HEK293 (cell line): Measurements from ENCODE around the gene NEK1.

ENCODE experiments used
- FEZF1 ChIP-seq: fragments of 450-650 bp; formaldehyde crosslinking; IDR thresholded peaks from 2 replicates; pipeline ENCODE4 v1.5.1; 2016; ENCODE audit warnings: missing biosample characterization, missing genetic modification characterization
- MYNN ChIP-seq: fragments of 450-650 bp; formaldehyde crosslinking; IDR thresholded peaks from 2 replicates; pipeline ENCODE4 v1.5.1; 2016; ENCODE audit warnings: missing biosample characterization, missing genetic modification characterization, borderline replicate concordance
- TF ChIP-seq, protein P1 (sequence below): fragments of 450-650 bp; formaldehyde crosslinking; IDR thresholded peaks from 2 replicates; pipeline ENCODE4 v1.5.1; 2016; ENCODE audit warnings: missing biosample characterization, missing genetic modification characterization

DNA sequence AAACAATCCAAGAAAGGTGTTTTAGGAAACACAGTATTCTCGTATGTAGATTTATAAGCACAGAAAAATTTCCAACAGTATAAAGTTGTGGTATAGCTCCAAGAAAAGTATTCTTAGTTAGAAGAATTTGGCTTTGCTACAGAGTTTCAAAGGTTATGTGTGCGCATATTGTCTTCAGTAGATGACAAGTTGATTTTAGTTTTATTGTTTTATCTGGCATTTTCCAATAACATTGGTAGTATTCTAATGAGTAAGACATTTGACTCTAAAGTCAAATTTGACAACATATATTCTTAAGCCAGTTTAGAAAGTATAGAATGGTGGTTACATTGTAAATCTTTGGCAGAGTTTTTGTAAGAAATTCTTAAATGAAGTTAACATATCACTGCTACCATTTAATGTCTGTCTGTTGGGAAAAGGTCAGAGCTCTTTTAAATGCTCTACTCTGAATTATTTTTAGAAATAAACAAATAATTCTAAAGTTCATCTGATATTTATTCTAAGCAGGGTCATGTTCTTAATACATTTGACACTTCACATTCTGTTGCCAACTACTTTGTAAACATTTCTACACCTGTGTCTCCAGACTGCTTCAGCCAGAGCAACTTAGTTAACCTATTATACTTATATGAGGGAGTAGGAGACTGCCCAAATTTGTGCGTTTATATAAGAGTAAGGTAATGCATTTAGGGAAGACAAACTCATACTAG lies 38.0 kb upstream of the NEK1 start:
- no peak for TF ChIP-seq FEZF1
- TF ChIP-seq MYNN (tag by site-specific recombination), result no peak
- TF ChIP-seq, protein P1, sequence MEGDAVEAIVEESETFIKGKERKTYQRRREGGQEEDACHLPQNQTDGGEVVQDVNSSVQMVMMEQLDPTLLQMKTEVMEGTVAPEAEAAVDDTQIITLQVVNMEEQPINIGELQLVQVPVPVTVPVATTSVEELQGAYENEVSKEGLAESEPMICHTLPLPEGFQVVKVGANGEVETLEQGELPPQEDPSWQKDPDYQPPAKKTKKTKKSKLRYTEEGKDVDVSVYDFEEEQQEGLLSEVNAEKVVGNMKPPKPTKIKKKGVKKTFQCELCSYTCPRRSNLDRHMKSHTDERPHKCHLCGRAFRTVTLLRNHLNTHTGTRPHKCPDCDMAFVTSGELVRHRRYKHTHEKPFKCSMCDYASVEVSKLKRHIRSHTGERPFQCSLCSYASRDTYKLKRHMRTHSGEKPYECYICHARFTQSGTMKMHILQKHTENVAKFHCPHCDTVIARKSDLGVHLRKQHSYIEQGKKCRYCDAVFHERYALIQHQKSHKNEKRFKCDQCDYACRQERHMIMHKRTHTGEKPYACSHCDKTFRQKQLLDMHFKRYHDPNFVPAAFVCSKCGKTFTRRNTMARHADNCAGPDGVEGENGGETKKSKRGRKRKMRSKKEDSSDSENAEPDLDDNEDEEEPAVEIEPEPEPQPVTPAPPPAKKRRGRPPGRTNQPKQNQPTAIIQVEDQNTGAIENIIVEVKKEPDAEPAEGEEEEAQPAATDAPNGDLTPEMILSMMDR, result no peak
